CD4-positive, alpha-beta T cell (primary cell): ENCODE measurements around the gene PRPF18. TPM values are rescaled to one million over a fixed set of nuclear protein-coding genes. Genes with fewer than 3 reads are reported as not detected.

Experiments used
- ATAC-seq: fragments of 200-7000 bp; cut with Tn5 transposase; one replicate; pipeline ENCODE4 v1.10.0; 2022; ENCODE audit warnings: mild to moderate bottlenecking; ENCODE audit not compliant: poor library complexity
- CTCF ChIA-PET: fragments of 350-600 bp; sonication (Branson Sonifier 250); formaldehyde crosslinking; loops from one replicate; lab custom pipeline; 2021; ENCODE audit warnings: antibody characterized with exemption, inconsistent platforms; lab: Charles Lee
- POLR2A ChIA-PET: fragments of 350-600 bp; sonication (Branson Sonifier 250); formaldehyde crosslinking; loops from one replicate; lab custom pipeline; 2021; ENCODE audit warnings: antibody characterized with exemption, inconsistent platforms; lab: Charles Lee
- DNase-seq, 14 experiments: peaks; one replicate each; pipeline ENCODE4 v3.0.0-alpha.2; 2013 to 2020; ENCODE audit warnings: mixed read lengths in 2 of 14
- H3K27ac ChIP-seq, 2 donors: one replicate each; pipeline versions ENCODE4 v1.5.1 to v1.7.0; 2013; ENCODE audit warnings: low read length in 2 of 2, low read depth in 1 of 2, mild to moderate bottlenecking in 1 of 2
- H3K27me3 ChIP-seq, 2 experiments: 1 replicate in 1 of 2; 2 replicates in 1 of 2; pipeline versions ENCODE4 v1.6.1 to v1.7.0; 2013; ENCODE audit warnings: low read length in 2 of 2, control low read depth in 1 of 2, mild to moderate bottlenecking in 1 of 2, moderate library complexity in 1 of 2; ENCODE audit not compliant: insufficient read depth in 2 of 2, control insufficient read depth in 1 of 2
- H3K36me3 ChIP-seq: one replicate; pipeline ENCODE4 v1.6.1; 2013; ENCODE audit warnings: low read length, control low read depth; ENCODE audit not compliant: insufficient read depth
- H3K4me1 ChIP-seq: one replicate; pipeline ENCODE4 v1.6.1; 2013; ENCODE audit warnings: low read length, control low read depth; ENCODE audit not compliant: insufficient read depth
- H3K4me3 ChIP-seq: one replicate; pipeline ENCODE4 v1.5.1; 2013; ENCODE audit warnings: mild to moderate bottlenecking, low read length, moderate library complexity
- H3K9me3 ChIP-seq, 2 experiments: 1 replicate in 1 of 2; 2 replicates in 1 of 2; pipeline versions ENCODE4 v1.6.1 to v1.7.0; 2013; ENCODE audit warnings: low read length in 2 of 2, mild to moderate bottlenecking in 2 of 2, control low read depth in 1 of 2, moderate library complexity in 1 of 2; ENCODE audit not compliant: control insufficient read depth in 1 of 2, insufficient read depth in 1 of 2
- H3K27ac Mint-ChIP-seq: one replicate; pipeline ENCODE4 v1.8.0; 2020; ENCODE audit warnings: mixed read lengths
- H3K27me3 Mint-ChIP-seq: one replicate; pipeline ENCODE4 v1.8.0; 2021; ENCODE audit warnings: mixed read lengths
- H3K36me3 Mint-ChIP-seq: one replicate; pipeline ENCODE4 v1.8.0; 2021; ENCODE audit warnings: low read depth, mixed read lengths
- H3K4me1 Mint-ChIP-seq: one replicate; pipeline ENCODE4 v1.8.0; 2021; ENCODE audit warnings: low read depth, mixed read lengths
- H3K4me3 Mint-ChIP-seq: one replicate; pipeline ENCODE4 v1.8.0; 2020; ENCODE audit warnings: mild to moderate bottlenecking, mixed read lengths
- H3K9me3 Mint-ChIP-seq: one replicate; pipeline ENCODE4 v1.8.0; 2020; ENCODE audit warnings: mixed read lengths
- intact Hi-C, 2 experiments: fragments of 100-400 bp; cut with DNase I in 1 of 2; cut with micrococcal nuclease in 1 of 2; formaldehyde crosslinking; loops; one replicate each; pipeline versions ENCODE4 v1.15.1 to v1.9.0; 2023 to 2025; cut with DNase I, micrococcal nuclease
- total RNA-seq, 174 experiments: library from RNA in 2 of 174; stranded (reverse) in 2 of 174; gene quantifications; one replicate each; pipeline ENCODE4 v1.2.3 and lab custom pipeline; 2021 to 2026
- TF ChIP-seq, protein P1 (sequence below): fragments of 200-600 bp; IDR thresholded peaks from one replicate; pipeline ENCODE4 v1.8.0; 2022; ENCODE audit warnings: antibody characterized with exemption, mild to moderate bottlenecking

The PRPF18 gene
- total RNA-seq, 2 experiments from 2014 or later: 20.7 to 22.7 TPM

DNA sequence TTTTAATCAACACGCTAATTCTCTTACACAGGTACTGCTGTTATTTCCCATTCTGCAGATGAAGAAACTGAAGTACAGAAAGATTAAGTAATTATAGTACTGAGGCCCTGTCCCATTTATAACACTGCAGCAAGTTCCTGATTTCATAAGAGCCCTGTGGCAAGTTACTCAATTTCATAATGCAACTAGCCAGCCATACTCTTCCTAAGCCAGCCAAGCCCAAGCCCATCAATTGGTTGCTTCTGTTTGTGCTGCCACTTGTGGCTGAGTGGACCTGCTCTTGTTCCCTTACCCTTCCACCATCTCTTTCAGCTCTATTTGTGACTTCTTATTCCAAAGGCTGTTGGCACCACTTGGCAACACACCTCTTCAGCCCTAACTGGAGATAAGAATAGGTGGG is 19.7 kb upstream of the PRPF18 start:
- no peaks in the 10 kb centered on the region for H3K4me1 ChIP-seq
- TF ChIP-seq, protein P1, sequence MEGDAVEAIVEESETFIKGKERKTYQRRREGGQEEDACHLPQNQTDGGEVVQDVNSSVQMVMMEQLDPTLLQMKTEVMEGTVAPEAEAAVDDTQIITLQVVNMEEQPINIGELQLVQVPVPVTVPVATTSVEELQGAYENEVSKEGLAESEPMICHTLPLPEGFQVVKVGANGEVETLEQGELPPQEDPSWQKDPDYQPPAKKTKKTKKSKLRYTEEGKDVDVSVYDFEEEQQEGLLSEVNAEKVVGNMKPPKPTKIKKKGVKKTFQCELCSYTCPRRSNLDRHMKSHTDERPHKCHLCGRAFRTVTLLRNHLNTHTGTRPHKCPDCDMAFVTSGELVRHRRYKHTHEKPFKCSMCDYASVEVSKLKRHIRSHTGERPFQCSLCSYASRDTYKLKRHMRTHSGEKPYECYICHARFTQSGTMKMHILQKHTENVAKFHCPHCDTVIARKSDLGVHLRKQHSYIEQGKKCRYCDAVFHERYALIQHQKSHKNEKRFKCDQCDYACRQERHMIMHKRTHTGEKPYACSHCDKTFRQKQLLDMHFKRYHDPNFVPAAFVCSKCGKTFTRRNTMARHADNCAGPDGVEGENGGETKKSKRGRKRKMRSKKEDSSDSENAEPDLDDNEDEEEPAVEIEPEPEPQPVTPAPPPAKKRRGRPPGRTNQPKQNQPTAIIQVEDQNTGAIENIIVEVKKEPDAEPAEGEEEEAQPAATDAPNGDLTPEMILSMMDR: no peak
- H3K27ac ChIP-seq: no peak overlapping the region
- Mint-ChIP-seq H3K27ac (no peak overlapping the region), H3K4me1 (no peaks in the 10 kb centered on the region), H3K36me3 (no peaks in the 10 kb centered on the region), H3K27me3 (peaks cover 27% of the 10 kb centered on the region), H3K9me3 (no peaks in the 10 kb centered on the region), H3K4me3 (no peak overlapping the region)
- no peaks in the 10 kb centered on the region for H3K27me3 ChIP-seq
- H3K36me3 ChIP-seq: no peaks in the 10 kb centered on the region
- ATAC-seq (no peak), DNase-seq (peak in 2 of 14 experiments; percentile 13 to 22)
- CTCF ChIA-PET: no interaction called here
- intact Hi-C loops: no loop called here
- H3K4me3 ChIP-seq: no peak overlapping the region
- POLR2A ChIA-PET: no interaction called here
- no peaks in the 10 kb centered on the region for H3K9me3 ChIP-seq

DNA sequence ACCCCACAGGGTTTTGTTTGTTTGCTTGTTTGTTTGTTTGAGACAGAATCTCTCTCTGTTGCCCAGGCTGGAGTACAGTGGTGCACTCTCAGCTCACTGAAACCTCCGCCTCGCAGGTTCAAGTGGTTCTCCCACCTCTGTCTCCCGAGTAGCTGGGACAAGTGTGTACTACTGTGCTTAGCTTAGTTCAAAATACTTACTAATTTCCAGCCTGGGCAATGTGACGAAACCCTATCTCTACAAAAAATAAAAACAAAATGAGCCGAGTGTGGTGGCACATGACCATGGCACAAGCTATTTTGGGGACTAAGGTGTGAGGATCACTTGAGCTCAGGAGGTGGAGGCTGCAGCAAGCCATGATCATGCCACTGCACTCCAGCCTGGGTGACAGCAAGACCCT is 15.2 kb upstream of the PRPF18 start:
- CTCF ChIA-PET: no interaction called here
- intact Hi-C loops: no loop called here
- TF ChIP-seq, protein P1: no peak
- Histone ChIP-seq H3K27me3 (no peaks in the 10 kb centered on the region), H3K9me3 (peaks cover 3 to 7% of the 10 kb centered on the region in 2 experiments), H3K36me3 (no peaks in the 10 kb centered on the region), H3K4me1 (no peaks in the 10 kb centered on the region), H3K4me3 (no peak overlapping the region), H3K27ac (no peak overlapping the region)
- H3K4me3 Mint-ChIP-seq: no peak overlapping the region
- ATAC-seq (no peak), DNase-seq (no peak)
- H3K4me1 Mint-ChIP-seq: no peaks in the 10 kb centered on the region
- no peak overlapping the region for H3K27ac Mint-ChIP-seq
- no peaks in the 10 kb centered on the region for H3K36me3 Mint-ChIP-seq
- peaks cover 6% of the 10 kb centered on the region for H3K9me3 Mint-ChIP-seq
- POLR2A ChIA-PET: no interaction called here
- peaks cover 47% of the 10 kb centered on the region for H3K27me3 Mint-ChIP-seq

DNA sequence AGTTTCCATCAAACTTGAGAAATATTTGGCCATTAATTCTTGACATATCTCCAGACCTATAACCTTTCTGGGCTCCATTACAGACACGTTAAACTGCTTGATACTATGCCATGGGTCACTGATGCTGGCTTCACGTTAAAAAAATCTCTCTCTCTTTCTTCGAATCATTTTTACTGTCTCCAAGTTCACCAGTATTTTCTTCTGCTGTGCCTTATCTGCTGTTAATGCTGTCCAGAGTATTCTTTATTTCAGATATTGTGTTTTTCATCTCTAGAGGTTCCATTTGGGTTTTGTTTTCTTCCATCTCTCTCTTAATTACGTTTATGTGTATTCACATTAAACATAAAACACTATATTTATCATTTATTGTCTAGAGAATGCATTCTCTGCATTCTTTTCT is 12.8 kb upstream of the PRPF18 start:
- no peak overlapping the region for H3K4me3 Mint-ChIP-seq
- ChIA-PET POLR2A (no interaction called here), CTCF (no interaction called here)
- TF ChIP-seq, protein P1: no peak
- ATAC-seq: no peak
- Histone ChIP-seq H3K27ac (no peak overlapping the region), H3K36me3 (no peaks in the 10 kb centered on the region), H3K4me1 (no peaks in the 10 kb centered on the region), H3K9me3 (peaks cover 3 to 7% of the 10 kb centered on the region in 2 experiments), H3K4me3 (no peak overlapping the region), H3K27me3 (no peaks in the 10 kb centered on the region)
- no peaks in the 10 kb centered on the region for H3K4me1 Mint-ChIP-seq
- peaks cover 6% of the 10 kb centered on the region for H3K9me3 Mint-ChIP-seq
- peaks cover 55% of the 10 kb centered on the region for H3K27me3 Mint-ChIP-seq
- no peak overlapping the region for H3K27ac Mint-ChIP-seq
- no peak for DNase-seq
- no peaks in the 10 kb centered on the region for H3K36me3 Mint-ChIP-seq
- intact Hi-C loops: no loop called here
